HL-60 (cell line): ENCODE results near the gene LAMC3.

Experiments used
- DNase-seq, 2 experiments: peaks; one replicate each; pipeline ENCODE4 v3.0.0-alpha.2; 2010 to 2020; ENCODE audit warnings: low read depth in 1 of 2, low spot score in 1 of 2
- H3K27ac ChIP-seq: fragments of 250-450 bp; sonication (Bioruptor Pico); replicated peaks from 2 replicates; pipeline ENCODE4 v1.5.1; 2020; ENCODE audit warnings: mild to moderate bottlenecking, moderate library complexity
- H3K27me3 ChIP-seq: fragments of 250-450 bp; sonication (Bioruptor Pico); 2 replicates; pipeline ENCODE4 v1.5.1; 2021; ENCODE audit warnings: mild to moderate bottlenecking, moderate library complexity; ENCODE audit not compliant: insufficient read depth, poor library complexity, severe bottlenecking
- H3K4me3 ChIP-seq: replicated peaks from 2 replicates; pipeline ENCODE4 v1.5.1; 2011; ENCODE audit warnings: mild to moderate bottlenecking, control low read depth, low read length; ENCODE audit not compliant: insufficient read depth
- CTCF ChIP-seq: IDR thresholded peaks from one replicate; pipeline ENCODE4 v1.5.1; 2011; ENCODE audit warnings: low read length, control low read depth, inconsistent platforms; ENCODE audit not compliant: insufficient read depth
- GABPA ChIP-seq: IDR thresholded peaks from 2 replicates; pipeline ENCODE4 v1.6.1; 2012; ENCODE audit warnings: low read depth
- POLR2AphosphoS5 ChIP-seq: IDR thresholded peaks from 2 replicates; pipeline ENCODE4 v1.6.1; 2012; ENCODE audit warnings: low read depth
- REST ChIP-seq: IDR thresholded peaks from 2 replicates; pipeline ENCODE4 v1.6.1; 2012; ENCODE audit warnings: low read depth; ENCODE audit not compliant: insufficient replicate concordance
- SPI1 ChIP-seq: IDR thresholded peaks from 2 replicates; pipeline ENCODE4 v1.6.1; 2012; ENCODE audit warnings: low read depth, mild to moderate bottlenecking, borderline replicate concordance

Gene LAMC3

DNA sequence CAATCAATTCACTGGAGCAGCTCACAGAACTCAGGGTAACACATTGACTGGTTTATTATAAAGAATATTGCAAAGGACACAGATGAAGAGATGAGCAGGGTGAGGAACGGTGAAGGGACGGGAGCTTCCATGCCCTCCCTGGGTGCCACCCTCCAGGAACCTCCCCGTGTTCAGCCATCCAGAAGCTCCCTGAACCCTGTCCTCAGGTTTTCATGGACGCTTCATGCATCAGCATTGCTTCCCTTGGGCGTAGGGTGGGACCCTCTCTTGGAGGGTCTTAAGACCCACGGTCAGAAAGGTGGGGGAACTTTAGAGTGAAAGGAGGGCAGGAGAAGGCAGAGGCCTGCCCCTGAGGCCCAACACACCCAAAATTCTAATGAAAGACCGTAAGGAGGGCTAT is 12.8 kb downstream of the LAMC3 start:
- no peak for DNase-seq
- no peak overlapping the region for H3K27ac ChIP-seq
- no peak for TF ChIP-seq GABPA
- no peak for TF ChIP-seq POLR2AphosphoS5
- no peak for TF ChIP-seq CTCF
- no peaks in the 10 kb centered on the region for H3K27me3 ChIP-seq
- H3K4me3 ChIP-seq = no peak overlapping the region

DNA sequence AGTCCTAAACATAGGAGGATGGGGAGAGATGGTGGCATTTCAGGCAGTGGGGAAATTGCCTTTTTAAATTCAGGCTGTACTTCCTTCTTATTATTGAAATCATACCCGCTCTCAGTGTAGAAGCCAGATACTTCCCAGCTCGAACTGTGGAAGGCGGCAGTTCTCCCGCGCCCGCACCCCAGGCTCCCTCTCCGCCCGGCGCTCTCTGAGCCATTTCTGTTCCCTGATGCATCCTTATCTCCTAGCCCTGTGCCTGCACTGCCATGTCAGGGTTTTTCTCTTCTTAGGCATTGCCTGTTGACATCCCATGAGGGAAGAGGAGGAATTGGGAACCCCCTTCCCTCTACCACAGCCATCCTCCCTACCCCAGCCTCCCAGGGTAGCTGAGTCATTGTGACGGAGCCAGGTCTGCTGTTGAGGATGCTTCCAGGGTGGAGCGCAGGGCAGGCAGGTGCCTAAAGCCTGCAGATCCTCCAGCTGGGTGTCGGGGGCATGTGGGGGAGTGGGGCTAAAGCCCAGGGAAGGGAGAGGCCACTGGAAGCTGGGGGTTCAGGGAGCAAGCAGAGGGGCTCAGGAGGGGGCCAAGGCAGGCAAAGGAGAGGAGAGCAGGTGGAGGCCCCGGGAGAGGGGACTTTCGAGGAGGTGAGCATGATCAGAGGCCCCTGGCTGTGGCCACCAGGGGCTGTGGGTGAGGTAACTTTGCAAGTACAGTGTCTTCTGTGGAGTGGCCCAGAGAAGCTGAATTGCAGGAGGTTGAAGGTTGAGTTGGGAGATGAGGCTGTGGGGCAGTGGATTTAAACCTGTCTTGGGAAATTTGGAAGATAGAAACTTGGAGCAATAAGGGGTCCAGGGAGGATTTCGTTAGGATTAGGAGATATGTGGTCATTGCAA is 16.2 kb downstream of the LAMC3 start:
- Histone ChIP-seq H3K27ac (no peak overlapping the region), H3K27me3 (peaks cover 2% of the 10 kb centered on the region), H3K4me3 (no peak overlapping the region)
- TF ChIP-seq SPI1 (no peak), POLR2AphosphoS5 (no peak), REST (no peak), GABPA (no peak), CTCF (no peak)
- no peak for DNase-seq

GRCh38 chr9:131025953-131026858 is 17.2 kb downstream of the LAMC3 start:
- H3K27me3 ChIP-seq = peaks cover 2% of the 10 kb centered on the region
- TF ChIP-seq POLR2AphosphoS5 (no peak), SPI1 (no peak), REST (no peak), GABPA (no peak), CTCF (no peak)
- no peak overlapping the region for H3K4me3 ChIP-seq
- no peak for DNase-seq
- no peak overlapping the region for H3K27ac ChIP-seq
